Fibroblast of mammary gland (primary cell): ENCODE data around the gene CYB5A.
"Not testable (repeated sequence)": the region's sequence is repeated elsewhere in the genome, so short reads cannot be mapped to it uniquely, and the experiment has no call there.

ENCODE experiments used
- DNase-seq: peaks from one replicate; pipeline ENCODE4 v3.0.0-alpha.2; 2010; ENCODE audit warnings: low read depth
- H3K4me3 ChIP-seq: 2 replicates; pipeline ENCODE4 v1.5.1; 2011; ENCODE audit warnings: low read depth, mild to moderate bottlenecking, low read length, moderate library complexity; ENCODE audit not compliant: control insufficient read depth
- TF ChIP-seq, protein P1 (sequence below): conservative IDR thresholded peaks from 2 replicates; pipeline ENCODE4 v1.5.1; 2011; ENCODE audit warnings: low read depth, low read length, inconsistent platforms; ENCODE audit not compliant: control insufficient read depth, insufficient read depth

Gene CYB5A

DNA sequence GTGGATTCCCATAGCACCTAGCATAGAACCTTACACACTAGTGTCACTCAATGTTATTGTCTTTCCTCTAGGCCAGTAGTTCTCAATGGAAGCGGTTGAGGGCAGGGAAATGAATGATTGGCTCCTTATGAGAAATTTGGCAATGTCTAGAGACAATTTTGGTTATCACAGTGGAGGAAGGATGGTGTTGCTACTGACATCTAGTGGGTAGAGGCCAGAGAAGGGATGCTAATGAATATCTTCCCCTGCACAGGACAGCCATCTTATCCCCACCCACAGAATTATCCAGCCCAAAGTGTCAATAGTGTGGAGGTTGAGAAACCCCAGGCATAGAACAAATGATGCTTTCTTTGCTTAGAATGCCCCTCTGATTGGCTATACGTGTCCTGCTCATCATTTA is 39.6 kb upstream of the CYB5A start:
- peak; percentile 80 for DNase-seq
- TF ChIP-seq, protein P1, sequence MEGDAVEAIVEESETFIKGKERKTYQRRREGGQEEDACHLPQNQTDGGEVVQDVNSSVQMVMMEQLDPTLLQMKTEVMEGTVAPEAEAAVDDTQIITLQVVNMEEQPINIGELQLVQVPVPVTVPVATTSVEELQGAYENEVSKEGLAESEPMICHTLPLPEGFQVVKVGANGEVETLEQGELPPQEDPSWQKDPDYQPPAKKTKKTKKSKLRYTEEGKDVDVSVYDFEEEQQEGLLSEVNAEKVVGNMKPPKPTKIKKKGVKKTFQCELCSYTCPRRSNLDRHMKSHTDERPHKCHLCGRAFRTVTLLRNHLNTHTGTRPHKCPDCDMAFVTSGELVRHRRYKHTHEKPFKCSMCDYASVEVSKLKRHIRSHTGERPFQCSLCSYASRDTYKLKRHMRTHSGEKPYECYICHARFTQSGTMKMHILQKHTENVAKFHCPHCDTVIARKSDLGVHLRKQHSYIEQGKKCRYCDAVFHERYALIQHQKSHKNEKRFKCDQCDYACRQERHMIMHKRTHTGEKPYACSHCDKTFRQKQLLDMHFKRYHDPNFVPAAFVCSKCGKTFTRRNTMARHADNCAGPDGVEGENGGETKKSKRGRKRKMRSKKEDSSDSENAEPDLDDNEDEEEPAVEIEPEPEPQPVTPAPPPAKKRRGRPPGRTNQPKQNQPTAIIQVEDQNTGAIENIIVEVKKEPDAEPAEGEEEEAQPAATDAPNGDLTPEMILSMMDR: peak; percentile 80

DNA sequence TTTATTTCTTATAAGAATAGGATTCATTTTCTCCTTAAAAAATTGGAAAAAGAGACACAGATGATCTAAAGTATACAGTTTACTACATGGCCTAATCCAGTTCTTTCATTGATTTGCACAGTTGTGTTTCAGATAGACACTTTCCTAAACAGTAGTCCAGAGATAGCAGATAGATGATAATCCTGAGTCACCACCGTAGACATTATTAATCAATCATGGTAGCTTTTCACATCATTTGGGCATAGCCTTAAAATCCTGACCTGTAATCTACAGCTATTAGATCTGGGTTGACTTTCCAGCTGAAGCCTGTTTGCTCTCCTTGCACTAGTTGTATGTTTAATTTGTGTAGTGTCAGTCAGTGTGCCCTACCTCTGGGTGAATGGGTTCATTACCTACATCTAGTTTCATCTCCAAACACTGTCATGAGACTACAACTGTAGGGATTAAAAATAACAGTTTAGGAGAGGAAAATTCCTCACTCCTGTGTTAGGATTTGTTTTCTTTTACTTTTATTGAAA is 38.0 kb upstream of the CYB5A start:
- H3K4me3 ChIP-seq: no peak overlapping the region
- TF ChIP-seq, protein P1: no peak

More for the DNA sequence above, 39.6 kb upstream of the CYB5A start:
- no peak overlapping the region for H3K4me3 ChIP-seq

DNA sequence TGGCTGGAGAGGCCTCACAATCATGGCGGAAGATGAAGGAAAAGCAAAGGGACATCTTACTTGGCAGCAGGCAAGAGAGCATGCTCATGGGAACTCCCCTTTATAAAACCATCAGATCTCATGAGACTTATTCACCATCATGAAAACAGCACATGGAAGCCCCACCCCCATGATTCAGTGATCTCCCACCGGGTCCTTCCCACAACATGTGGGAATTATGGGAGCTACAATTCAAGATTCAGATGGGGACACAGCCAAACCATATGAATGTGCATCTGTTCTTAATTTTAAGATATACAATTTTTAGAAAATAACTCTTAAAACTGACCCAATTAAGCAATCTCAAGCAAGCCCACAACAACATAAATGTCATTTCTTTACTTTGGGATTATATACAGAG is 36.4 kb upstream of the CYB5A start:
- DNase-seq: peak; percentile 92
- no peak overlapping the region for H3K4me3 ChIP-seq
- TF ChIP-seq, protein P1: no peak

More for the DNA sequence above, 38.0 kb upstream of the CYB5A start:
- DNase-seq: no peak

DNA sequence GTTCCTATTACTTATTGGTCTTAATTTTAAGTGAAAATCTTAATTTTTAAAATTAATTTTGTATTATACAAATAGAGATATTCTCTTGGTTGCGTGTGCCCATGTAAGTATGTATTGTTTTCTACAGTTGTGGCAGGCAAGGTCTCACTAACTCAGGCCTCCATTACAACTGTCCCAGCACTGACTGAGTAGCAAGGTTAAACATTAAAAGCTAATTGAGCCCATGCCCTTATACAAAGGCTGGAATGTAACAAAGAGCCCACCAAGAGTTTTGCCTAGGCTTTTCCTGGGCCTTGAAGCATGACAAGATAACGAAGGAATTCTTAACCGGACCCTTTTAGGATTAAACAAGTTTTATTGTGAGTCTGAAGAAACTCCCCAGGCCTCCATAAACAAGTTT is 35.0 kb upstream of the CYB5A start:
- H3K4me3 ChIP-seq, DNase-seq: not testable (repeated sequence)

DNA sequence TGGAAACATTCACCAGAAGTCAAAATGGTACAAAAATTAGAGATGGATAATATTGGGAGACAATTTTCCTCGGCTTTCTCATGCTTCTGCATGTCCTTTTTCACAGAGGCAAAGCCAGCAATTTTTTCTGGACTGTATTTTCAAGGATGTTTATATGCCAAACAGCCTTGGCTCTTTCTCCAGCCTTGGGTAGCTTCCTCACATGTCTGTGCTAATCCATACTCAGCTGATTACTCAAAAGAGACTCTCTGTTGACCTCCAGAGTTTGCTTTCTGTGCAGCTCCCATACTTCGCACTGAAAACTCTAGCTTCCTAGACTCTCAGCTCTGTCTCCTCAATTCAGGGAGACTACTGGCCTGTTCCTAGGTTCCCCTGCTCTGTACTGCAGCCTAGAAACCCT is 34.5 kb upstream of the CYB5A start:
- H3K4me3 ChIP-seq: no peak overlapping the region
- DNase-seq: peak; percentile 11
- TF ChIP-seq, protein P1: no peak

DNA sequence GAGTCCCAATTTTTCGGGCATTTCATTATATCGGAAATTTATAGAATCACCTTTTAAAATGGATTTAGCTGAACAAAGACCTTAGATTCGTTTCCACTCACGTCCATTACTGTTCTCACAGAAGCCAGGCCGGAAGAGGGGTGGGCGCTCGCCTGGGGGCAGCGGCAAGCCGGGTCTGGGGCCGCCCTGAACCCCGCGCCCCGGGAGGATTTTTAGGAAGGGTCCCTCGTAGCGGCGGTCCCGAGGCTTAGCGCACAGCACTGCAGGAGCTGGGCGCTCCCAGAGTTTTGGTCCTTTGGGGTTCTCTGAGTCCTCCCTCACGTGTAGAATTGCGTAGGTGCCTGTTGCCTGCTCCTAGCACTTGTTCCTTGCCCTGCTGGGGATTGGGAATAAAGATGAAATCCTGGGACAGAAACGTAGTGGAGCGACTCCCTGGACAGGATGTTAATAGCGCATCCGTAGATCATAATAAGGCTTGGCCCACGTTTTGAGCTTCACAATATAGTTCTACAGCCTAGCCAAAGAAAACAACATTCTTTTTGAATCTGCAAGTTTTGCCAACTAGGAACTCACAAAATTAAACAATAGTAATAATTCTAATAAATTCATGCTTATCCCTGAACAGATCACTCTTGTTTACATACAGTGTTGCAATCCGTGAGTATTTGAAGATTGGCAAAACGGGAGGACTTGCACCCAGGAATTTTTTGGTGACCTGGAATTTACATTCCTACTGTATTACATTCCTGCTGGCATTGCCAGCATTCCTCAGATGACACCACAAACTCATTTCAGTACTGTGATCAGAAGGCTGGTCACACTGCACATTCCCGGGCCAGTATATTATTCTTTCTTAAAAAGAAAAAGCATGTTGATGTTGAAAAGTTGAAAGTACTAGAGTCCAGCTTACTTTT is 24.8 kb upstream of the CYB5A start:
- TF ChIP-seq, protein P1: no peak
- peak; percentile 52 for DNase-seq
- no peak overlapping the region for H3K4me3 ChIP-seq

DNA sequence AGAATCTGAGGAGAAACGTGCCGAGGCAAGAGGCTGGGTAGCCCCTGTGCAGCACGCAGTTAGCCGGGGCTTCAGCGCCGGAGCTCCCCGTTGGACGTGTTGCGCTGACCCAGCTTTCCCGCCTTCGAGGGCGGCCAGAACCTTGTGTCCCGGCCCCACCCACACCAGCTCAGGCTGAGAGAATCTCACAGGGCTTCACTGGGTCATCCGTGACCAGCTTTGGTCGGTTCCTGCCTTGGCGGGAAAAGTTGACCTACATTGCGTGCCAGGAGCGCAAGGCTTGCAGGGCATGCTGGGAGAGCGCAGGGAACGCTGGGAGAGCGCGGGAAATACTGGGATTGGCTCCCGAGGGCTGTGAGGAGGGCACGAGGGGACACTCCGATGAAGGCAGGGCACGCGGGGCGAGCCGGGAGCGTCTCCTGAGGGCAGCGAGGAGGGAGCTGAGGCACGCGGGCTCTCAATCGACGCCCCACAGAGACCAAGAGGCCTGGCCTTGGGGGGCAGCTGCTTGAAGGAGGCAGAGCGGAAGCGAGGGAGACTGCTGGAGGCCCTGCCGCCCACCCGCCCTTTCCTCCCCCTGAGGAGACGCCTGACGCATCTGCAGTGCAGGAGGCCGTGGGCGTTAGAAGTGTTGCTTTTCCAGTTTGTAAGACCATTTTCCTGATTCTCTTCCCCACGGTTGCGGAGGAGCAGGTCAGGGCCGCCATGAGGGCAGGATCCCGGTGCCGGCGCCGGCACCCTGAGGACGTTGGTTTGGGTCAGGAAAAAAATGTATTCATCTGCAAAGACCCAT is 23.9 kb upstream of the CYB5A start, which contains the start of gene C18orf63:
TSS of gene C18orf63 (plus strand) at position 376 of the 793 bp plus-strand sequence. CDS start 2,027 bp downstream, outside the sequence.
- no peak within 1 kb of the TSS for H3K4me3 ChIP-seq
- DNase-seq: no peak
- TF ChIP-seq, protein P1: no peak
